ENCODE measurements around the gene ACADS. TPM values are rescaled to one million over a fixed set of nuclear protein-coding genes. Genes with fewer than 3 reads are reported as not detected.
A peak's percentile ranks its signal among the peaks of the same experiment; 100 is the strongest.

ACADS gene
- total RNA-seq: 10 to 100 TPM; 15.6 to 16.6 TPM

GRCh38 chr12:120725659-120726509, at the start of gene ACADS:
Gene ACADS, plus strand, starts transcription at chr12:120725826. Its CDS starts 60 bp downstream, at chr12:120725886.
- peak; percentile 91 for DNase-seq
- Mint-ChIP-seq H3K9me3 (no peaks in the 10 kb centered on the region), H3K4me1 (ENCODE audit: low read depth) (peaks cover 17% of the 10 kb centered on the region), H3K27me3 (no peaks in the 10 kb centered on the region), H3K4me3 (peak within 1 kb of the TSS; percentile 87), H3K27ac (no peak within 1 kb of the TSS), H3K36me3 (peaks cover 30% of the 10 kb centered on the region)
- intact Hi-C loops (cut with micrococcal nuclease): loop anchor here (5.0 kb wide), 2 partner anchors 39 to 144 kb away; partner anchors contain the start of genes MLEC and POP5
- ChIA-PET CTCF (interaction anchor here (0.7 to 1.1 kb wide), 6 partner anchors 14 to 230 kb away, joined by 3 to 5 read pairs (median 4); no protein-coding TSS in a partner anchor), POLR2A (interaction anchor here (1.1 kb wide), 1 partner anchor 131 kb away, joined by 3 read pairs; no protein-coding TSS in a partner anchor)

DNA sequence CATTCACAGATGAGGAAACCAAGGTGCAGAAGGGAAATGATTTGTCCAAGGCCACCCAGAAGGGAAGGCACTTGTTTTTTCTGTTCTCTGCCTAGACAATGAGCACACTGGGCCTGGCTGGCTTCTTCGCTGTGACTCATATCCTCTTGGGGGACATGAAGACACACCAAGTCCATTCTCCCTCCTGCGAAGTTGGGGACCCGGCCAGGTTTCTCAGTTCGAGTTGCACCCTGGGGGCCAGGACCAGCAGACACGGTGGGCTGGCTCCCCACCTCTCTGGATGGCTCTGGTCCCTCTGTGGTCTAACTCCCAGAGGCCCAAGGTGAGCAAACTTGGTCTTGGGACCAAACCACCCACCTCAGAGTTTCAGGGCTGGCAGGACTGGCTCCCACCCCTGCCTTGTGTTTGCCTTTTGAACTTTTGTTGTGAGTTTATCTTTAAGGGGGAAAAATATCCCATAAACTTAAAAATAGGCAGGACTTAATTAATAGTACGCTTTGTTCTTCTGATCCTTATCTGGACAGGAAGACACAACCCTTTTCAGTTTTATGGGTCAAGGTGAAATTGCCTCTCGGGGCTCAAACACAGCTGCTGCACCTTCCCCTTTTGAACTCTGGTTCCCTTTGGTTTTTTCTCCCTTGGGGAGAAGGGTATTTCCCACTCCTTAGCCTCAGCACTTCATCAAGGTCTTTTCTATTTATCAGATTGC, 47.7 kb upstream of the ACADS start:
- H3K9me3 Mint-ChIP-seq: no peaks in the 10 kb centered on the region
- H3K27me3 Mint-ChIP-seq: peaks cover 1% of the 10 kb centered on the region
- intact Hi-C loops (cut with micrococcal nuclease): no loop called here
- no peak overlapping the region for H3K4me3 Mint-ChIP-seq
- DNase-seq: peak; percentile 56
- H3K27ac Mint-ChIP-seq: peak overlapping the region; percentile 60
- ChIA-PET POLR2A (interaction anchor here (0.5 to 1.0 kb wide), 3 partner anchors 8 to 234 kb away, joined by 3 read pairs; no protein-coding TSS in a partner anchor), CTCF (interaction anchor here (0.6 to 6.4 kb wide), 2 partner anchors 30 to 226 kb away, joined by 3 to 47 read pairs; partner anchors contain the start of gene SPPL3)
- peaks cover 14% of the 10 kb centered on the region for H3K4me1 Mint-ChIP-seq (ENCODE audit: low read depth)
- no peaks in the 10 kb centered on the region for H3K36me3 Mint-ChIP-seq

DNA sequence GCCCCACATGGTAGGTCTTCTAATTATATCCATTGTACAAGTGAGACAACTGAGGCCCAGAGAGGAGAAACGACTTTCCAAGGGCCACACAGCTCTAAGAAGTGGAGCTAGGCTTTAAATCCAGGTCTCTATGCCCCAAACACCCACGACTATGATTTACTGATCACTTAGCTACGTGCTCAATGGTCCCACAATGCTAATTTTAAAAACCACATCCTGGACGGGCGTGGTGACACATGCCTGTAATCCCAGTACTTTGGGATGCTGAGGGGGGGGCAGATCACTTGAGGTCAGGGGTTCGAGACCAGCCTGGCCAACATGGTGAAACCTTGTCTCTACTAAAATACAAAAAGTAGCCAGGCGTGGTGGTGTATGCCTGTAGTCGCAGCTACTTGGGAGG, 47.1 kb upstream of the ACADS start:
- H3K36me3 Mint-ChIP-seq: no peaks in the 10 kb centered on the region
- H3K27ac Mint-ChIP-seq: no peak overlapping the region
- H3K27me3 Mint-ChIP-seq: peaks cover 1% of the 10 kb centered on the region
- POLR2A ChIA-PET: interaction anchor here (1.0 kb wide), 1 partner anchor 10 kb away, joined by 3 read pairs; no protein-coding TSS in a partner anchor
- peaks cover 14% of the 10 kb centered on the region for H3K4me1 Mint-ChIP-seq (ENCODE audit: low read depth)
- no peaks in the 10 kb centered on the region for H3K9me3 Mint-ChIP-seq
- CTCF ChIA-PET: interaction anchor here (6.4 kb wide), 1 partner anchor 30 kb away, joined by 47 read pairs; no protein-coding TSS in a partner anchor
- peak; percentile 50 for DNase-seq
- intact Hi-C loops (cut with micrococcal nuclease): no loop called here
- H3K4me3 Mint-ChIP-seq: no peak overlapping the region

- POLR2A ChIA-PET: no interaction called here
- CTCF ChIA-PET: interaction anchor here (1.2 kb wide), 1 partner anchor 31 kb away, joined by 5 read pairs; no protein-coding TSS in a partner anchor
- no peak overlapping the region for H3K27ac Mint-ChIP-seq
- intact Hi-C loops (cut with micrococcal nuclease): loop anchor here (10.0 kb wide), 2 partner anchors 385 to 535 kb away; partner anchors contain the start of genes P2RX4, RNU4-1 and RNU4-2
- no peaks in the 10 kb centered on the region for H3K9me3 Mint-ChIP-seq
- no peaks in the 10 kb centered on the region for H3K36me3 Mint-ChIP-seq
- H3K4me3 Mint-ChIP-seq: no peak overlapping the region
- DNase-seq: no peak
- H3K27me3 Mint-ChIP-seq: no peaks in the 10 kb centered on the region
- peaks cover 21% of the 10 kb centered on the region for H3K4me1 Mint-ChIP-seq (ENCODE audit: low read depth)
These were observed 45.4 kb upstream of the ACADS start for GRCh38 chr12:120680165-120680738.

DNA sequence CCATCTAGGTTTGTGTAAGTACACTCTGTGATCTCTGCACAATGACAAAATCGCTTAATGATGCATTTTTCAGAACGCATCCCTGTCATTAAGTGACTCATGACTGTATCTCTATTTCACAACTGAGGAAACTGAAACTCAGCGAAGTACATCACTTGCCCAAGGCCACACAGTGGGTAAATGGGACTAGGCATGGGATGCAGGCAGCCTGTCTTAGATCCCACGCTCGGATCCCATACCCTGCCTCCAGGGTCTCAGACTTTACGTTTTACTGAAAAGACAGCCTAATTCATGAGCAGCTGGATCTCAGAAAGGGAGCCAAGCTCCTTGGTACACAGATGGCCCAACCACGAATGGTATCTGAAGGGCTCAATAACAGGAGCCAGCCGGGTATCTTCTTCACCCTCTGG, 41.1 kb upstream of the ACADS start:
- DNase-seq: peak; percentile 48
- Mint-ChIP-seq H3K4me1 (ENCODE audit: low read depth) (peaks cover 30% of the 10 kb centered on the region), H3K9me3 (no peaks in the 10 kb centered on the region), H3K36me3 (peaks cover 3% of the 10 kb centered on the region), H3K4me3 (no peak overlapping the region), H3K27me3 (no peaks in the 10 kb centered on the region), H3K27ac (peak overlapping the region; percentile 51)
- intact Hi-C loops (cut with micrococcal nuclease): loop anchor here (1.0 to 10.0 kb wide), 3 partner anchors 352 to 530 kb away; partner anchors contain the start of genes P2RX4, RNU4-1 and RNU4-2
- ChIA-PET CTCF (no interaction called here), POLR2A (interaction anchor here (0.6 kb wide), 1 partner anchor 351 kb away, joined by 5 read pairs; no protein-coding TSS in a partner anchor)

DNA sequence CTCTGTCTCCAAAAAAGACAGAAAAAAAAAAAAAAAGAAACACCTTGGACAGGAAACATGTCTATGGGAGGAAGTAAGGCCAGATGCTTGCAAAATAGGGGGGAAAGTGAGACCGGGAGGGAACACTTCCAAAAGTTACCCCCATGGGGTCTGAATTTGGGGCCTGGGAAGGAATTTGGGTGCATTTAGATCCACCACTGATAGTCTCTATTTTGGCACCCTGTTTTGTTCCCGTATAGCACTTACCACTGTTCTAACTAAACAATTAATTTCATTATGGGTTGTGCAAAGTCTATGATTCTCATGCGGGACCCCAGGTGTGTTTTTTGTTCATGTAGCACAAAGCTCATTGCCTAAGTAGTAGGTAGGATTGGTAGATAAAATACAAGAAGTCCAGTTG, 40.1 kb upstream of the ACADS start:
- peaks cover 3% of the 10 kb centered on the region for H3K36me3 Mint-ChIP-seq
- no peak for DNase-seq
- no peak overlapping the region for H3K27ac Mint-ChIP-seq
- CTCF ChIA-PET: interaction anchor here (0.7 to 7.1 kb wide), 2 partner anchors 38 to 274 kb away, joined by 3 to 44 read pairs; no protein-coding TSS in a partner anchor
- POLR2A ChIA-PET: interaction anchor here (0.6 to 2.4 kb wide), 5 partner anchors 8 to 350 kb away, joined by 3 to 15 read pairs (median 3); partner anchors contain the start of gene UNC119B
- H3K4me3 Mint-ChIP-seq: no peak overlapping the region
- H3K4me1 Mint-ChIP-seq (ENCODE audit: low read depth): peaks cover 39% of the 10 kb centered on the region
- no peaks in the 10 kb centered on the region for H3K27me3 Mint-ChIP-seq
- intact Hi-C loops (cut with micrococcal nuclease): loop anchor here (5.0 to 10.0 kb wide), 6 partner anchors 42 to 529 kb away; partner anchors contain the start of genes ACADS, P2RX4, RNU4-1 and RNU4-2
- no peaks in the 10 kb centered on the region for H3K9me3 Mint-ChIP-seq

DNA sequence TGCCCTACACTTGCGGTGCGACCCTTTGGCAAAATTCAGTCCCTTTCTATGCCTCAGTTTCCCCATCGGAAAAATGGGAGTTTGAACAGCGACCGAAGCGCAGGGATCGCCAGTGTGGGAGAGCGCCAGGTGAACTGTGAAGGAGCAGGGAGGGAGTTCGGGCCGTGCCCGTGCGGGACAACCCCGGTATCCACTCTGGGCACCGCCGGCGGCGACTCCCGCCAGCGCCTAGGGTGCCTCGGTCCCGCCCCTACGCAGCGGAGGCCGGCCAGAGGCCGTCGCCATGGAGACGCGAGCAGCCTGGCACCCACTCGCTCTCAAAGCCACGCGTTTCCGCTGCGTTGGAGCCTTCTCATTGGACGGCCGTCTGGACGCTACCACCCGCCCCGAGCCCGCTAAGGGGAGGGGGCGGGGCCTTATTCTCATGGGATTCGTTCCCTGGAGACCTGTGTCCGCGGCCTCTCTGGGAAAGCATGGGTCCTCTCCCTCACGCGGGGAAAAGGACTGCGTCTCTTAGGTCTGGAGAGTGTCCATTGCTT, 39.4 kb upstream of the ACADS start:
- H3K9me3 Mint-ChIP-seq: no peaks in the 10 kb centered on the region
- peak; percentile 98 for DNase-seq
- peaks cover 3% of the 10 kb centered on the region for H3K36me3 Mint-ChIP-seq
- H3K4me1 Mint-ChIP-seq (ENCODE audit: low read depth): peaks cover 46% of the 10 kb centered on the region
- no peaks in the 10 kb centered on the region for H3K27me3 Mint-ChIP-seq
- H3K4me3 Mint-ChIP-seq: peak overlapping the region; percentile 81
- intact Hi-C loops (cut with micrococcal nuclease): loop anchor here (1.0 to 10.0 kb wide), 14 partner anchors 25 to 715 kb away; partner anchors contain the start of genes ACADS, COX6A1, P2RX4 and POP5
- peak overlapping the region; percentile 91 for H3K27ac Mint-ChIP-seq
- POLR2A ChIA-PET: interaction anchor here (0.9 to 2.4 kb wide), 3 partner anchors 24 to 105 kb away, joined by 3 to 15 read pairs (median 4); partner anchors contain the start of genes CABP1, POP5 and UNC119B
- CTCF ChIA-PET: interaction anchor here (0.7 to 7.1 kb wide), 3 partner anchors 21 to 104 kb away, joined by 3 to 44 read pairs (median 10); partner anchors contain the start of gene POP5

GRCh38 chr12:120686690-120687577, 38.7 kb upstream of the ACADS start, which contains the start of gene MLEC:
Gene MLEC, plus strand, starts transcription at chr12:120687149. Its CDS starts 148 bp downstream, at chr12:120687297.
- peak within 1 kb of the TSS; percentile 90 for H3K4me3 Mint-ChIP-seq
- ChIA-PET CTCF (interaction anchor here (0.6 to 7.1 kb wide), 5 partner anchors 20 to 385 kb away, joined by 3 to 44 read pairs (median 10); partner anchors contain the start of genes POP5 and SIRT4), POLR2A (interaction anchor here (0.9 to 2.4 kb wide), 3 partner anchors 23 to 105 kb away, joined by 3 to 15 read pairs (median 4); partner anchors contain the start of genes CABP1, POP5 and UNC119B)
- peaks cover 3% of the 10 kb centered on the region for H3K36me3 Mint-ChIP-seq
- peak within 1 kb of the TSS; percentile 91 for H3K27ac Mint-ChIP-seq
- no peaks in the 10 kb centered on the region for H3K27me3 Mint-ChIP-seq
- H3K9me3 Mint-ChIP-seq: no peaks in the 10 kb centered on the region
- H3K4me1 Mint-ChIP-seq (ENCODE audit: low read depth): peaks cover 50% of the 10 kb centered on the region
- DNase-seq: peak; percentile 99
- intact Hi-C loops (cut with micrococcal nuclease): loop anchor here (1.0 to 10.0 kb wide), 14 partner anchors 24 to 714 kb away; partner anchors contain the start of genes ACADS, COX6A1, P2RX4 and POP5

DNA sequence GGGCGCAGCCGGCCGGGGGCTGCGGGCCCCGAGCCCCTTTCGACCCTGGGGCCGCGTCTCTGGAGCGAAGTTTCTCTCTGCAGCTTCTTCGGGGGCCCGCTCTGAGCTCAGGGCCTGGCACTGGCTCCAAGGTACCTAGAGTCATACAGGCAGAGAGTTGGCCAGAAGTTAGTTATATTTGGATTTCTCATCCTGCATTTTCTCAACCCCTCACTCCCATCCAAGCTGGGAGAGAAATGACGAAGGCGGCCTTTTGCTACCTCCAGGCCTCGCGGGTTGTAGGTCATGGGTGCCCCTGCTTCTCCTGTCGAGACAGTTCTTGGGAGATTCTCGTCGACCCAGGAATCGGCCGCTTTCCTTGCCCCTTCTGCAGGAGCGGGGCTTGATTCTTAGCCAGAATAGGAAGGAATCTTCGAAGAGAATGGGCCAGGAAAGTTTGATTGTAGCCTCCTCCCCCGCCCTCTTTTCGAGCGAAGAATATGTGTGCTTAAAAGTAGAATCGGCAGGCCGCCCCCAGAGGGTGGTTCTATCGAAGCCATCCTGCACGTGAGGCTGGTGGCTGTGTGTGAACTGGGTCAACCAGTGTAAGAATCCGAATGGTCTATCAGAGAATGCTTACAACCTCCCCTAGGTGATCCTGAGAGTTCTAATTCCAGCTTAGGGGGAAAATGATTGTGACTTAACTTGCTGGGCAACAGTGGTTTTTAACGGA, 37.9 kb upstream of the ACADS start:
- peak; percentile 60 for DNase-seq
- peak overlapping the region; percentile 42 for H3K27ac Mint-ChIP-seq
- peaks cover 57% of the 10 kb centered on the region for H3K4me1 Mint-ChIP-seq (ENCODE audit: low read depth)
- no peaks in the 10 kb centered on the region for H3K27me3 Mint-ChIP-seq
- POLR2A ChIA-PET: interaction anchor here (1.4 to 2.4 kb wide), 3 partner anchors 9 to 106 kb away, joined by 3 to 15 read pairs (median 4); partner anchors contain the start of genes POP5 and UNC119B
- no peaks in the 10 kb centered on the region for H3K9me3 Mint-ChIP-seq
- peak overlapping the region; percentile 90 for H3K4me3 Mint-ChIP-seq
- intact Hi-C loops (cut with micrococcal nuclease): loop anchor here (2.0 to 10.0 kb wide), 11 partner anchors 40 to 713 kb away; partner anchors contain the start of genes ACADS, COX6A1, P2RX4 and RNF10
- peaks cover 3% of the 10 kb centered on the region for H3K36me3 Mint-ChIP-seq
- CTCF ChIA-PET: interaction anchor here (1.3 to 7.1 kb wide), 3 partner anchors 24 to 105 kb away, joined by 3 to 44 read pairs (median 11); no protein-coding TSS in a partner anchor
